ENCODE results near the gene MDP1.

GRCh38 chr14:24237463-24237955, 21.6 kb upstream of the MDP1 start:
- TF ChIP-seq GATA2 (IDR thresholded peaks at IDR 0.05; ENCODE audit: low read depth, low read length) (no peak), GATA3 (IDR thresholded peaks at IDR 0.05; ENCODE audit: low read depth, low read length) (no peak)

Measured in SH-SY5Y (cell line).